ENCODE measurements around the gene MSRB1. TPM values are rescaled to one million over a fixed set of nuclear protein-coding genes. Genes with fewer than 3 reads are reported as not detected.
A peak's percentile ranks its signal among the peaks of the same experiment; 100 is the strongest.
"Not testable (repeated sequence)": the region's sequence is repeated elsewhere in the genome, so short reads cannot be mapped to it uniquely, and the experiment has no call there.

MSRB1 gene
- total RNA-seq, 1 donor from 2014 or later = 32.9 TPM

DNA sequence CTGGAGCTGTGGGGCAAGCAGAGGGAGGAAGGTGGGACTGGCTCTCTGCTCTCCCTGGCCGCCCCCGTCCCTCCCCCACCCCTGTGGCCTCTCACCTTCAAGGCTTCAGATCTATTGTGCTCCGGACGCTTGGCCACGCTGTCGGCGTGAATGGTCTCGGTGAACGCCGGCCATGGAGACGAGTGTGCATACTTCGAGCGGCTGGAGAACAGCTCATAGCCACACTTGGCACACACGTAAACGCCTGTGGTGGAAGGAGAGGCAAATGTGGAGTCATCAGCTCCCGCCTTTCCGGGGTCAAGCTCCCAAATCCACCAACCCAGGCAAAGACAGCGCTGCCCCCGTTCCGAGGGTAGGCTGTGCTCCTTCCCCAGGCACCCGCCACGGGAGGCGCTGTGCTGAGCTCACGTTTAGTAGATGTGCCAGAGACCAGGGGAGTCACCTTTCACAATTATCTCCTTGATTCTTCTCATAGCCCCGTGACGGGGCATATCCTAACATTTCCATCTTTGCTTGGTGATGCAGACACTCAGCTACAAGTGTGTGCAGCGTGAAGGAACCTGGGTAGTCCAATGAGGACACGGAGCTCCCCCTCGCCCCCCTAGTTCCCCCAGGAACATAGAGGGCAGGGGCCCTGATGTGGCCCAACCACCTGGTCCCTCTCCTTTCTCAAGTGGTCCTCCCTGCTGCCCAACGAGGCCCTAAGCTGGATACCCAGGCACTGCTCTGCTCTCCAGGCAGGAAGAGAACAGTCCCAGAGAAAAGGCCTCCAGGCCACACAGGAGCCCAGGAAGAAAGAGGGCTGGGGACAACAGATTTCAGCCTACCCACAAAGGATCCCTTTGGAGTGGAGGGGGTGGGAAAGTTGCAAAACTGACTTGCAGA is 1.6 kb downstream of the MSRB1 start:
- H3K4me3 ChIP-seq = peak overlapping the region; percentile 70 to 92
- H3K27ac ChIP-seq = peak overlapping the region; percentile 78 to 81
- H3K36me3 ChIP-seq = peaks cover 39 to 42% of the 10 kb centered on the region in 2 donors
- H3K4me1 ChIP-seq = peaks cover 10 to 11% of the 10 kb centered on the region in 2 donors
- intact Hi-C loops (cut with DNase I) = loop anchor here (2.0 kb wide), 2 partner anchors 13 to 17 kb away; partner anchors contain the start of gene NDUFB10
- no peaks in the 10 kb centered on the region for H3K27me3 ChIP-seq
- DNase-seq (ENCODE audit: low spot score in 2 of 2) = no peak
- TF ChIP-seq, protein P1, sequence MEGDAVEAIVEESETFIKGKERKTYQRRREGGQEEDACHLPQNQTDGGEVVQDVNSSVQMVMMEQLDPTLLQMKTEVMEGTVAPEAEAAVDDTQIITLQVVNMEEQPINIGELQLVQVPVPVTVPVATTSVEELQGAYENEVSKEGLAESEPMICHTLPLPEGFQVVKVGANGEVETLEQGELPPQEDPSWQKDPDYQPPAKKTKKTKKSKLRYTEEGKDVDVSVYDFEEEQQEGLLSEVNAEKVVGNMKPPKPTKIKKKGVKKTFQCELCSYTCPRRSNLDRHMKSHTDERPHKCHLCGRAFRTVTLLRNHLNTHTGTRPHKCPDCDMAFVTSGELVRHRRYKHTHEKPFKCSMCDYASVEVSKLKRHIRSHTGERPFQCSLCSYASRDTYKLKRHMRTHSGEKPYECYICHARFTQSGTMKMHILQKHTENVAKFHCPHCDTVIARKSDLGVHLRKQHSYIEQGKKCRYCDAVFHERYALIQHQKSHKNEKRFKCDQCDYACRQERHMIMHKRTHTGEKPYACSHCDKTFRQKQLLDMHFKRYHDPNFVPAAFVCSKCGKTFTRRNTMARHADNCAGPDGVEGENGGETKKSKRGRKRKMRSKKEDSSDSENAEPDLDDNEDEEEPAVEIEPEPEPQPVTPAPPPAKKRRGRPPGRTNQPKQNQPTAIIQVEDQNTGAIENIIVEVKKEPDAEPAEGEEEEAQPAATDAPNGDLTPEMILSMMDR (IDR thresholded peaks at IDR 0.05) = no peak
- no peaks in the 10 kb centered on the region for H3K9me3 ChIP-seq

DNA sequence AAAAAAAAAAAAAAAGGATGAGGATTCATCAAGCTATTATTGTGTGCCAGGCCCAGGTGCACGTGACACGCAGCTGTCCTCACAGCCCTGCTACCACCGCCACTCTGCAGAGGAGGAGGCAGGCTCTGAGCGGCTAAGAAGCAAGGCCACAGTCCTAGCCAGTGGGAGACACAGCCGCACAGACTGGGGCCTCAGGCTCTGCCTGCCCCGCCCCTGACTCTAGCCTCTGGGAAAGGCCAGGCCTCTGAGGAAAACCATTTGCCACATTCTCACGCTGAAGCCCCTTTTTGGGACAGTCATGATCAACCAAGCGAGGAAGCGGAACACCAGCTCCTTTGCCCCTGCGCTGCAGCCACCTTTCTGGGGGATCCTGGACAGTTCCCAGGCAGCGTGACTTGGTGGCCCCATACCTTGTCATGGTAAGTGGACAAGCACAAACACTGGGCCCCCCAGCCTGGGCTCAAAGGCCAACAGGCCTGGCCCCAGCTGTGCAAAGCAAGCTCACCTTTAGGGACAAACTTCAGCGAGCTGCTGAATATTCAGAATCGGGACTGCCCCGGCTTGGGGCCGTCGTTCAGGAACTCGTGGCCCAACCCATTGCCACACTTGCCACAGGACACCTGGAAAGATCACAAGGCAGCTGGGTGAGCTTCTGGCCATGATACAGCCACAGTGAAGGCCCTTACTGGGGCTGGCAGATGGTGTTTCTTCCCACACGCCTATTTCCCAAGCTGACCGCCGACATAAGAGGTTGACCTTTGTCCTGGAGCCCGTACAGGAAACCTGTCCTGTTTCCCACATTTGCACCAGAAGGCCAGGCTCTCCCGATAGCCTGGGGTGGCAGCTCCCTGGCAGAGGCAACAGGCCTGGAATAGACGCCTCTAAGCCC is 2.5 kb downstream of the MSRB1 start:
- no peaks in the 10 kb centered on the region for H3K27me3 ChIP-seq
- TF ChIP-seq, protein P1 (IDR thresholded peaks at IDR 0.05) = no peak
- H3K9me3 ChIP-seq = no peaks in the 10 kb centered on the region
- DNase-seq (ENCODE audit: low spot score in 2 of 2) = no peak
- no peak overlapping the region for H3K4me3 ChIP-seq
- no peak overlapping the region for H3K27ac ChIP-seq
- H3K4me1 ChIP-seq = peaks cover 10 to 11% of the 10 kb centered on the region in 2 donors
- intact Hi-C loops (cut with DNase I) = no loop called here
- peaks cover 39 to 42% of the 10 kb centered on the region in 2 donors for H3K36me3 ChIP-seq

DNA sequence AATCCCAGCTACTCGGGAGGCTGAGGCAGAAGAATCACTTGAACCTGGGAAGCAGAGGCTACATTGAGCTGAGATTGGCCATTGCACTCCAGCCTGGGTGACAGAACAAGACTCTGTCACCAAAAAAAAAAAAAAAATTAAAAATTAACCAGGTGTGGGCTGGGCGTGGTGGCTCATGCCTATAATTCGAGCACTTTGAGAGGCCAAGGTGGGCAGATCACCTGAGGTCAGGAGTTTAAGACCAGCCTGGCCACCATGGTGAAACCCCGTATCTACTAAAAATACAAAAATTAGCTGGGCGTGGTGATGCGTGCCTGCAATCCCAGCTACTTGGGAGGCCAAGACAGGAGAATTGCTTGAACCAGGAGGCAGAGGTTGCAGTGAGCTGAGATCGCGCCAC is 3.2 kb downstream of the MSRB1 start:
- H3K27me3 ChIP-seq; DNase-seq (ENCODE audit: low spot score in 2 of 2); H3K27ac ChIP-seq; H3K4me3 ChIP-seq; H3K9me3 ChIP-seq; intact Hi-C loops (cut with DNase I): not testable (repeated sequence)
- peaks cover 10 to 11% of the 10 kb centered on the region in 2 donors for H3K4me1 ChIP-seq
- H3K36me3 ChIP-seq = peaks cover 39 to 42% of the 10 kb centered on the region in 2 donors

DNA sequence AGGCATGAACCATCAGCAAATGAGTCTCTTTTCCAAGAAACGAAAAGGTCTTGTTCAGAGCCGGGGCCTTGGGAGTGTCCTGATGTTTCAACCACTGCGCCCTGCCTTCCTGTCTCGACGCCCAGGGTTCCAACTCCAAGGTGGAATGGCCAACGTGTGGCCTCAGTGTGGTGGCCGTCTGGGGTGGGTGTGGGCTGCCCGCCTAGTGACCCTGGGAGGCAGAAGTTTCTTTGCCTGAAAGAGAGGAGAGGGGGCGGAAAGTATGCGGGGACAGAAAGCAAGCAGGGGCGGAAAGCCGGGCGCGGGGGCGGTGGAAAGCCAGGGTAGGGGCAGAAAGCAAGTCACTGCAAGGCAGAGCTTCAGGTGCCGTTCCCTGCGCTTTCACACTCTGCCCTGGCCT is 4.1 kb downstream of the MSRB1 start:
- intact Hi-C loops (cut with DNase I) = no loop called here
- H3K27me3 ChIP-seq = no peaks in the 10 kb centered on the region
- H3K9me3 ChIP-seq = no peaks in the 10 kb centered on the region
- no peak overlapping the region for H3K27ac ChIP-seq
- DNase-seq (ENCODE audit: low spot score in 2 of 2) = no peak
- TF ChIP-seq, protein P1 (IDR thresholded peaks at IDR 0.05) = no peak
- H3K36me3 ChIP-seq = peaks cover 39 to 42% of the 10 kb centered on the region in 2 donors
- H3K4me1 ChIP-seq = peaks cover 10 to 11% of the 10 kb centered on the region in 2 donors
- H3K4me3 ChIP-seq = no peak overlapping the region

DNA sequence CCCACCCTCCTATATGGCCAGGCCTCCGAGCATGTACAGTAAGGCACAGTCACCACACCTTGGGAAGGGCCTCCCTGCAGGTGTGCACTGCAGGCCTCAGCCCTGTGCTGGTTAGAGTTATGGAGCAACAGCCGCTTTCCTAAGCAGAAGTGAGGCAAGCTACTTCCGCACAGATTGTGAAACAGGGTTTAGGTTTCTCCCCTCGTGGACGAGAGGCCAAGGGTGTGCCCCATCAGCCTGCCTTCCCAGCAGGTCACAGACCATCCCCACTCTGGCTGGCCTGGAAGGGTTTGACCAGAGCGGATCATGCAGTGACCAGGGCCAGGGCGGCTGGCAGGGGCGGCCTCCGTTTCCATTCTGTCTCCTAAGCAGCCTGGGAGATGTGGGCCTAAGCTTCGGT is 4.7 kb downstream of the MSRB1 start:
- TF ChIP-seq, protein P1 (IDR thresholded peaks at IDR 0.05) = no peak
- intact Hi-C loops (cut with DNase I) = no loop called here
- Histone ChIP-seq H3K36me3 (peaks cover 39 to 42% of the 10 kb centered on the region in 2 donors), H3K4me3 (no peak overlapping the region), H3K27me3 (no peaks in the 10 kb centered on the region), H3K27ac (no peak overlapping the region), H3K4me1 (peaks cover 10 to 11% of the 10 kb centered on the region in 2 donors), H3K9me3 (no peaks in the 10 kb centered on the region)
- no peak for DNase-seq (ENCODE audit: low spot score in 2 of 2)

Measured in ascending aorta (tissue), 2 donors.